OCI-LY7 (cell line): ENCODE data around the gene CLCA1. TPM values are rescaled to one million over a fixed set of nuclear protein-coding genes. Genes with fewer than 3 reads are reported as not detected.

Source experiments
- BruUV-seq: library from RNA; stranded (reverse); fragments of 400-500 nt; replicated peaks from 2 replicates; lab custom pipeline; 2021; lab: Mats Ljungman, UMichigan
- CTCF ChIA-PET: fragments of 300-600 bp; sonication (Branson Sonifier 250); formaldehyde crosslinking; loops from one replicate; lab custom pipeline; 2022; ENCODE audit warnings: antibody characterized with exemption; ENCODE audit not compliant: unreplicated experiment; lab: Charles Lee
- POLR2A ChIA-PET: fragments of 300-600 bp; sonication (Branson Sonifier 250); formaldehyde crosslinking; loops from one replicate; lab custom pipeline; 2022; ENCODE audit warnings: antibody characterized with exemption; lab: Charles Lee
- DNase-seq: peaks from one replicate; pipeline ENCODE4 v3.0.0-alpha.2; 2015; ENCODE audit warnings: low spot score
- H2AFZ ChIP-seq: fragments of 200-600 bp; sonication (generic), shearing (Covaris generic); 2 replicates; pipeline ENCODE4 v1.6.1; 2014; ENCODE audit warnings: mild to moderate bottlenecking, antibody characterized with exemption, low read length, moderate library complexity
- H3K27ac ChIP-seq: fragments of 200-600 bp; sonication (generic); 2 replicates; pipeline ENCODE4 v1.5.1; 2014; ENCODE audit warnings: mixed run types, low read depth, mild to moderate bottlenecking, moderate library complexity, low read length, inconsistent platforms; ENCODE audit not compliant: poor library complexity, severe bottlenecking
- H3K36me3 ChIP-seq: fragments of 200-600 bp; sonication (generic); 2 replicates; pipeline ENCODE4 v1.6.1; 2014; ENCODE audit warnings: mild to moderate bottlenecking, antibody characterized with exemption, low read length, moderate library complexity, mixed read lengths; ENCODE audit not compliant: insufficient read depth
- H3K4me1 ChIP-seq: fragments of 200-600 bp; sonication (generic); 2 replicates; pipeline ENCODE4 v1.5.1; 2014; ENCODE audit warnings: mild to moderate bottlenecking, low read length; ENCODE audit not compliant: insufficient read depth, poor library complexity, severe bottlenecking
- H3K4me2 ChIP-seq: fragments of 200-600 bp; sonication (generic); 2 replicates; pipeline ENCODE4 v1.6.1; 2014; ENCODE audit warnings: mild to moderate bottlenecking, low read length
- H3K4me3 ChIP-seq: fragments of 200-600 bp; sonication (generic); 2 replicates; pipeline ENCODE4 v1.5.1; 2014; ENCODE audit warnings: mild to moderate bottlenecking, low read depth, low read length; ENCODE audit not compliant: poor library complexity, severe bottlenecking
- H3K79me2 ChIP-seq: fragments of 200-600 bp; sonication (generic); 2 replicates; pipeline ENCODE4 v1.6.1; 2016; ENCODE audit warnings: low read depth, mild to moderate bottlenecking, low read length, moderate library complexity, mixed read lengths; ENCODE audit not compliant: insufficient read depth
- H3K9me2 ChIP-seq: fragments of 200-600 bp; sonication (generic); 2 replicates; pipeline ENCODE4 v1.6.1; 2016; ENCODE audit warnings: mild to moderate bottlenecking, low read length, mixed read lengths; ENCODE audit not compliant: insufficient read depth
- H3K9me3 ChIP-seq: fragments of 200-600 bp; sonication (generic); 2 replicates; pipeline ENCODE4 v1.6.1; 2014; ENCODE audit warnings: mild to moderate bottlenecking, mixed run types, low read length, mixed read lengths
- H4K20me1 ChIP-seq: fragments of 200-600 bp; sonication (generic); 2 replicates; pipeline ENCODE4 v1.6.1; 2014; ENCODE audit warnings: mild to moderate bottlenecking, antibody characterized with exemption, low read length, moderate library complexity, mixed read lengths; ENCODE audit not compliant: insufficient read depth
- EZH2phosphoT487 ChIP-seq: fragments of 200-600 bp; sonication (generic); IDR thresholded peaks from 2 replicates; pipeline ENCODE4 v1.6.1; 2018; ENCODE audit warnings: low read depth, borderline replicate concordance, mild to moderate bottlenecking, mixed run types, antibody characterized with exemption, low read length, moderate library complexity, mixed read lengths
- intact Hi-C: fragments of 100-400 bp; cut with micrococcal nuclease; formaldehyde crosslinking; loops from one replicate; pipeline ENCODE4 v1.10.0; 2022; ENCODE audit not compliant: unreplicated experiment
- total RNA-seq, 2 experiments: library from RNA; depleted of rRNA in 1 of 2; stranded (reverse); fragments of >200 nt in 1 of 2; shearing (Covaris generic) in 1 of 2; gene quantifications; 2 replicates each; pipeline ENCODE4 v1.2.3, GENCODE V29; 2014 to 2022
- TF ChIP-seq, protein P1 (sequence below): fragments of 200-600 bp; sonication (generic); conservative IDR thresholded peaks from 2 replicates; pipeline ENCODE4 v1.5.1; 2014; ENCODE audit warnings: mild to moderate bottlenecking, antibody characterized with exemption, low read length, moderate library complexity, mixed read lengths

The CLCA1 gene
- total RNA-seq, 2 experiments from 2014 or later, result not detected

DNA sequence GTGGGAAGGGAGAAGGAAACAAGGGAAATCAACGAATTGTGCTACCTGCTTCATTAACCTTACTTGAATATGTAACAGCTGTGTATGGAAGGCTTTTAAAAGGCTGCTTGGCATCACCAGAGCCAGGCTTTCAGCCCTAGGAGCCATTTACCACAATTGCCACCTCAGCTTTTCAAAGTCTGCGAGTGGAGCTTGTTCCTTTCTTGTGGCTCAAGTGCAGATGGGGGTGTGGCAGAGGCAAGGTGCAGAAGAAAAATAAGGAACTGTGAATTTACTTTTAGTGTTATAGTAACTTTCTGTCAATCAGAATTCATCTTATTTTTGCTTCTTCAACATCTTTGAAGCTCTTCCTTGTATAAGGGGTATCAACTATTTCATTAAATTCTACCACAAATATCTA, 27.1 kb upstream of the CLCA1 start:
- Histone ChIP-seq H3K36me3 (no peaks in the 10 kb centered on the region), H3K9me2 (no peaks in the 10 kb centered on the region), H3K9me3 (no peaks in the 10 kb centered on the region), H2AFZ (no peak overlapping the region), H3K79me2 (no peaks in the 10 kb centered on the region), H3K27ac (no peak overlapping the region), H3K4me1 (no peaks in the 10 kb centered on the region), H3K4me3 (no peak overlapping the region), H4K20me1 (no peaks in the 10 kb centered on the region), H3K4me2 (no peak overlapping the region)
- DNase-seq, result no peak
- CTCF ChIA-PET, result no interaction called here
- BruUV-seq, result no TSS peak
- POLR2A ChIA-PET, result interaction anchor here (1.1 kb wide), 1 partner anchor 11 kb away, joined by 3 read pairs; no protein-coding TSS in a partner anchor
- intact Hi-C loops, result no loop called here
- no peak for TF ChIP-seq EZH2phosphoT487
- TF ChIP-seq, protein P1, sequence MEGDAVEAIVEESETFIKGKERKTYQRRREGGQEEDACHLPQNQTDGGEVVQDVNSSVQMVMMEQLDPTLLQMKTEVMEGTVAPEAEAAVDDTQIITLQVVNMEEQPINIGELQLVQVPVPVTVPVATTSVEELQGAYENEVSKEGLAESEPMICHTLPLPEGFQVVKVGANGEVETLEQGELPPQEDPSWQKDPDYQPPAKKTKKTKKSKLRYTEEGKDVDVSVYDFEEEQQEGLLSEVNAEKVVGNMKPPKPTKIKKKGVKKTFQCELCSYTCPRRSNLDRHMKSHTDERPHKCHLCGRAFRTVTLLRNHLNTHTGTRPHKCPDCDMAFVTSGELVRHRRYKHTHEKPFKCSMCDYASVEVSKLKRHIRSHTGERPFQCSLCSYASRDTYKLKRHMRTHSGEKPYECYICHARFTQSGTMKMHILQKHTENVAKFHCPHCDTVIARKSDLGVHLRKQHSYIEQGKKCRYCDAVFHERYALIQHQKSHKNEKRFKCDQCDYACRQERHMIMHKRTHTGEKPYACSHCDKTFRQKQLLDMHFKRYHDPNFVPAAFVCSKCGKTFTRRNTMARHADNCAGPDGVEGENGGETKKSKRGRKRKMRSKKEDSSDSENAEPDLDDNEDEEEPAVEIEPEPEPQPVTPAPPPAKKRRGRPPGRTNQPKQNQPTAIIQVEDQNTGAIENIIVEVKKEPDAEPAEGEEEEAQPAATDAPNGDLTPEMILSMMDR, result no peak

DNA sequence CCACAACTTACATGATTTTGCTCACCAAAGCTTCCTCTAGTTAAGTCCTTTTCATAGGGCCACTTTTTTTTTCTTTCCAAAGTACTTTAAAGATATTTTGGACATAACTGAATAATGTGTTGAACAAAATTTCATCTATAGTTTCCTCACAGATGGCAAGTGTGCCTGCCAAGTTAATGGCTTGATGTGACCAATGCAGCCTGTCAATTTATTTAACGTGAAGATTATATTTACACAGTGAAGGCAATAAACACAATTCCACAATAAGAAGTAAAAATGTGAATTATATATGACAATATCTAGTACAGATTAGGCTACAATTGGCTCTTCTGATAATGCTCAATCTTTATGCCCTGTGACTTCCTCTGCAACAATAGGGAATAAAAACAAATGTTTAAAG, 26.7 kb upstream of the CLCA1 start:
- H3K9me2 ChIP-seq, result no peaks in the 10 kb centered on the region
- no peaks in the 10 kb centered on the region for H3K4me1 ChIP-seq
- H2AFZ ChIP-seq, result no peak overlapping the region
- BruUV-seq, result no TSS peak
- POLR2A ChIA-PET, result interaction anchor here (1.1 kb wide), 1 partner anchor 12 kb away, joined by 3 read pairs; no protein-coding TSS in a partner anchor
- DNase-seq, result no peak
- no peak overlapping the region for H3K4me3 ChIP-seq
- intact Hi-C loops, result no loop called here
- H3K9me3 ChIP-seq, result no peaks in the 10 kb centered on the region
- no peaks in the 10 kb centered on the region for H3K36me3 ChIP-seq
- H3K79me2 ChIP-seq, result no peaks in the 10 kb centered on the region
- CTCF ChIA-PET, result no interaction called here
- TF ChIP-seq, protein P1, result no peak
- no peak for TF ChIP-seq EZH2phosphoT487
- H3K4me2 ChIP-seq, result no peak overlapping the region
- no peak overlapping the region for H3K27ac ChIP-seq
- no peaks in the 10 kb centered on the region for H4K20me1 ChIP-seq

DNA sequence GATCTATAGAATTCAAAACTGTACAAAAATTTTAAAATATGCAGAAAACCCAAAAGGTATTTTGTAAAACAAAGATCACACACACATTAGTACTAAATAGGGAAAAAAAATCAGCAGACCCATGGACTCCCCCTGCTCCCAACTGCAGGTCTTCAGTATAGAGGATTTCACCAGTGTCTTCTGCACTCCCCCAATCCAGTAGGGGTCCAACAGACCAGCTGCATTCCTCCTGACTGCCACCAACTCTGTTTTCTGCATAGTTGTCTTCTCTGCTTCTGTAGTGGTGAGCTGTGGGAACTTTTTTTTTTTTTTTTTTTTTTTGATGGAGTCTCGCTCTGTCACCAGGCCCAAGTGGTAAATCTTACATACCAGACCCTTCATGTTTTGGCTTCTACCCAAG, 22.8 kb upstream of the CLCA1 start:
- Histone ChIP-seq H3K79me2 (no peaks in the 10 kb centered on the region), H3K4me1 (no peaks in the 10 kb centered on the region), H3K4me2 (no peak overlapping the region), H2AFZ (no peak overlapping the region), H3K4me3 (no peak overlapping the region), H3K36me3 (no peaks in the 10 kb centered on the region), H3K9me2 (no peaks in the 10 kb centered on the region), H3K9me3 (no peaks in the 10 kb centered on the region), H3K27ac (no peak overlapping the region), H4K20me1 (no peaks in the 10 kb centered on the region)
- ChIA-PET POLR2A (interaction anchor here (0.6 to 1.1 kb wide), 3 partner anchors 58 to 466 kb away, joined by 4 to 8 read pairs (median 4); no protein-coding TSS in a partner anchor), CTCF (no interaction called here)
- intact Hi-C loops, result no loop called here
- TF ChIP-seq, protein P1, result no peak
- no peak for TF ChIP-seq EZH2phosphoT487
- no peak for DNase-seq
- no TSS peak for BruUV-seq
